CD4-positive, alpha-beta T cell treated with Interferon gamma for 1 hour (primary cell): ENCODE measurements around the gene SSC5D.
"Not testable (repeated sequence)": the region's sequence is repeated elsewhere in the genome, so short reads cannot be mapped to it uniquely, and the experiment has no call there.

Source experiments
- DNase-seq: peaks from one replicate; pipeline ENCODE4 v3.0.0-alpha.2; 2020

SSC5D gene

DNA sequence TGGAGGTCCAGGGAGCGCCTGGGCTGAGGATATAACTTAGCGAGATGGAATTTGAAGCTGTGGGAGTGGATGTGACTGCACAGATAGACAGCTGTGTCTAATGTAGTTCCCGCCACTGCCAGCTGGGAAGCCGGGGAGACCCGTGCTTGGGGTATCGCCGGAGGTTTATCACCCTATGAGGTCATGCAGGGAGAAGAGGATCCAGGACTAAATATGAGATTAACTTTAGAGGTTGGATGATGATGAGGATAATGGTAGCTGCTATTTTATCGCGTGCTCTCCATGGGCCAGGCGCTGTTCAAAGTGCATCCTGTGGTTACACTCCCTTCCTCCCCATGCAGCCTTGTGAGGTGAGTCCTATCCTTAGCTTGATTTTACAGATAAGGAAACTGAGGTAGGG is 19.9 kb downstream of the SSC5D start:
- DNase-seq = no peak

DNA sequence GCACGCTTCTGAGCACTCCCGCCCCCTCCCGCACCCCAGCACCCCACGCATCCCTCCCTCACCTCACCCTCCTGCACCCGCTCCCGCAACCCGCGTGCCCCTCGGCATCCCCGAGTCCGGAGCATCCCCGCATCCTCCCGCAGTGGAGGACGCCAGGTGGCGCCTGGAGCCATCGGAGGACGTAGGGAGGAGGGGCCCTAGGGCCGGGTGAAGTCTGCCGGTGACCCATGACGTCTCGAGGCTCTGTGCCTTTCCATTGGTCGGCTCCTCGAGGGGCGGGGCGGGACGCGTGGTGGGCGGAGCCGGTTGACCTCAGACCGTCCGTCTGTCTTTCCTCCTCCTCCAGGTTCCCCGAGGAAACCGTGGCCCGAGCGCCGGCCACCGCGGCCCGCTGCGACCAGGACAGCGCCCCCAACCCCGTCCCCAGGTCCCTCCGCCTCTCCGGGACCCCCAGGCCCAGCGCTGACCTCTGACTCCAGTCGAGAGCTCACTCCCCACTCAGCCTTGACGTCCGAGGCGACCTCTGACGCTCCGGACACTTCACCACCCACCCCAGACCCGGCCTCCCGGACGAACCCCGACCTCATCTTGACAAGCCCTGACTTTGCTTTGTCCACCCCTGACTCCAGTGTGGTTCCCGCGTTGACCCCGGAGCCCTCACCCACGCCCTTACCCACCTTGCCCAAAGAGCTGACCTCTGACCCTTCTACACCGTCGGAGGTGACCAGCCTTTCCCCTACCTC is 28.8 kb downstream of the SSC5D start:
- DNase-seq = peak; percentile 91

DNA sequence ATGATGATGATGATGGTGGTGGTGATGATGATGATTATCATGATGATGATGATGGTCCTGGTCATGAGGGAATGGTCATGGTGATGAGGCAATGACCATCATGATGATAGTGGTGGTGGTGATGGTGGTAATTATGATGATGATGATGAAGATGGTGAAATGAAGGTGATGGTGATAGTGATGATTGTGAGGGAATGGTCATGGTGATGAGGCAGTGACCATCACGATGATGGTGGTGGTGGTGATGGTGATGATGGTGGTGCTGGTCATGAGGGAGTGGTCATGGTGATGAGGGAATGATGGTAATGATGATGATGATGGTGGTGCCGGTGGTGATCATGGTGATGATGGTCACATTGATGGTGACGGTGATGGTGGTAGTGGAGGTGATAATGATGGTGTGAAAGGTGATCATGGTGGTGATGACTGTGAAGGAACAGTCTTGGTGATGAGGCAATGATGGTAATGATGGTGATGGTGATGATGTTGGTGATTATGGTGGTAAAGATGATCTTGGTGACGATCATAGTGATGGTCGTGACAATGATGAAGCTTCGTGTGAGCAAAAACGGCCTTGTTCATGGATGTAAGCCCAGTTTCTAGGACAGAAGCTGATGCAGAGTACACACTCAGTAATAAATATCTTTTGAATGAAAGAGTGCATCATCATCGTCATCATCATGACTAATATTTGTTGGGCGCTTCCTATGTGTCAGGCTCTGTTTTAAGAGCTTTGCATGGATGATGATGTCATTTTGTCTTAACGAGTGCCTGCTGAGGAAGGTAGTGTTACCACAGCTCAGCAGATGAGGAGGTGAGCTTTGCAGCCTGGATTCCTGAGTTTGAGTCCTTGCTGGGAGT is 31.4 kb downstream of the SSC5D start:
- DNase-seq = no peak

GRCh38 chr19:55520691-55521292 is 32.6 kb downstream of the SSC5D start:
- DNase-seq = no peak

DNA sequence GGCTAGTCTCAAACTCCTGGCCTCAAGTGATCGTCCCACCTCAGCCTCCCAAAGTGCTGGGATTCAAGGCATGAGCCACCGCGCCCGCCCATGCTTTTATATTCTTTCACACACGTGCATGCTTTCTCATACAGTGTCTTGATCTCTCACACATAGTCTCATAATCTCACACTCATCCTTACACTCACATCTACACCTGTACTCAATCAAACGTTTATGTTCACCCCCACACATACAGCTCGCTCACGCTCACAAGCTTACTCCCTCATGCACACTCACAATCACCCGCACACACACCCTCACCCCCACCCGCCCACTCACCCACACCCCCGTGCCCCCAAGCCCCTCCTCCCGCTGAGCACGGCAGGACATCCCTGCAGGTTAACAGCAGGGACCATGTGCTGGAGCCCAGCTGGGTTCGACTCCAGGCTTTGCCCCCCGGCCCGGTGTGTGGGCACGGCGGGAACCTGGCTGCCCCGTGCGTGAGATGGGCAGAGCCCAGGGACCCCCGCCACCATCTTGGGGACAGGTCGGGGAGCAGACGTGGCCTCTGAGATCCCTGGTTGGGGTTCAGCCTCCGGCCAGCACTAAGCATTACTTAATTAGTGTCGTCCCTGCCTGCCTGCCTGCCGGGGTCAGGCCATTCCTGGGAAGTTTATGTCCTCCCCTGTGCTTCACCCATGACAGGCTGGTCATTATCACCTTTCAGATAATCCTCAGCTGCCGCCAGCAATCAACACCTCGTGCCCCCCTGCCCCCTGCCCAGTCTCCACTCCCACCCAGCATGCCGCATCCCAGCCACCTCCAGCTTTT is 37.3 kb downstream of the SSC5D start:
- no peak for DNase-seq

DNA sequence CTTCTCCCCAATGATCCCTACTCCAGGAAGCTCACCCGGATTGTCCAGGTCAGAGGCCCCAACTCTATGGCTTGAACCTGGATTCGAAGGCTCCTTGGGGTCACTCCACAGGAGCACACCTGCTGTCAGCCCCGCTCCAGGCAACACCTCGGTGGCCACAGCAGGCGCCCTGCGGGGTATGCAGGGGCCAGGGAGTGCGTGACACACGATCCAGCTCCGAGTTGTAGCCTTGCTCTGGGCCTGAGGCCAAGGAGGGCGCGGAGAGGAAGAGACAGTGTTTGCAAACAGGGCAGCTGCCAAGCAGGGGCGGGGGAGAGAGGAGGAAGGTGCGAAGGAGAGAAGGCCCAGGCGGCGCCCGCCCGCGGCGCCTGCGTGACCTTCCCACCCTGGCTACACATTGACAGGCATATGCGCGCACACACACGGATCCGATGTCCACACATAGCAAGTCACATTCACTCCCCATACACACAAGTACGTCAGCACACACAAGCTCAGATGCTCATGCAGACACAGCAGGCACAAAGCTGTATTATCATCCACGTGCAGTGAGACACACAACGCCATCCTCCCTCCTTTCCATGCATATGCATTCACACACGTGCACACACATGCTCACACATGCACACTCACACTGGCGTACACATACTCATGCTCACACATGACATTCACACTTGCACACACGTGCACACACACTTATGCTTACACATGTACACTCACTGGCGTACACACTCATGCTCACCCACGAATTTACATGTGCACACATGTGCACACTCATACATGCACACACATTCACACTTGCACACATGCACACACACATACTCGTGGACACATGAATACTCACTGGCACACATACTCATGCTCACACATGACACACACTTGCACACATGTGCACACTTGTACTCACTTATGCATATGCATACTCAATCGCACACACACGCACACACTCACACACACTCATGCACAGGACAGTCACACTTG is 38.3 kb downstream of the SSC5D start:
- DNase-seq = no peak

DNA sequence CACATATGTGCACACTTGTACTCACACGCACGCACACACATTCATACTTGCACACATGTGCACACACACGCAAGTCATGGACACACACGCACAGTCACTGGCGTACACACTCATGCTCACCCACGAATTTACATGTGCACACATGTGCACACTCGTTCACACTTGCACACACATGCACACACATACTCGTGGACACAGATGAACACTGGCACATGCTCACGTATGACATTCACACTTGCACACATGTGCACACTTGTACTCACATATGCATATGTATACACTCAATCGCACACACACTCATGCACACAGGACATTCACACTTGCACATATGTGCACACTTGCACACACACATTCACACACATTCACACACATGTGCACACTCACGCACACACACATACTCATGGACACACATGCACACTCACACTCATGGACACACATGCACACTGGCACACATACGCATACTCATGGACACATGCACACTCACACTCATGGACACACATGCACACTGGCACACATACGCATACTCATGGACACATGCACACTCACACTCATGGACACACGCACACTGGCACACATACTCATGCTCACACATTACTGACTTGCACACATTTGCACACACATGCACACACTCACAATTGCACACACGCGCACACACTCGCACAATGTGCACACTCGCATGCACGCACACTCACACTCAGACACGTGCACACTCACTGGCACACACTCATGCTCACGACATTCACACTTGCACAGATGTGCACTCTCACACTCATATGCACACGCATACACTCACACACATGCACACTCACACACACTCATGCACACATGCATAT is 39.2 kb downstream of the SSC5D start:
- no peak for DNase-seq

DNA sequence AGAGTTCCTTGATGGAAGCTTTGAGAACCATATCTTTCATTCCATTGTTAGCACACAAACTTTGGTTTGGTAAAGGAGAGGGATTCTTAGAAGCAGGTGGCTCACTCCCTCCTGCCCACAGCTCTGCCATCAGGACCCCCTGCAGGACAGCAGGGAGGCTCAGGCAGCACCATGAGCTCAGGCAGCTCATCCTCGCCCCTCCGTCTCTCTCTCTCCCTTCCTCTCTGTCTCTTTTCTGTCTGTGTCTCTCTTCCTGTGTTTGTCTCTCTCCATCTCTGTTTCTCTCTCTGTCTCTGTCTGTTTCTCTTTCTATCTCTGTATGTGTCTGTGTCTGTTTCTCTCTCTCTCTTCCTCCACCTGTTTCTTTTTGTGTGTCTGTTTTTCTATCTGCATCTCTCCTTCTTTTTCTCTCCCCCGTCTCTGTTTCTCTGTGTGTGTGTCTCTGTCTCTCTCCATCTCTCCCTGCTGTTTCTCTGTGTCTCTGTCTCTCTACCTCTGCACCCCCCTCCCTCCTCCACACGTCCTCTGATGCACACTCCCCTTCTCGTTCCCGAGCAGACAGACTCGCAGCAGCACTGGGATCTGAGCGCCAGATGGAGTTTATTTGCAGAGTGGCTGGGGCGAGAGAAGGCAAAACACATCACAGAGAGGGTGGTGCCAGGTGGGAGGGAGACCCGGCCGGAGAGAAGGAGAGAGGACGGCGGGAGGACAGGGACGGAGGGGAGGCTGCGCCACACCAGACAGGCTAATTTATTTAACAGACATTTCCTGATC is 40.0 kb downstream of the SSC5D start:
- DNase-seq = no peak

GRCh38 chr19:55529636-55530234 is 41.5 kb downstream of the SSC5D start:
- DNase-seq = no peak

DNA sequence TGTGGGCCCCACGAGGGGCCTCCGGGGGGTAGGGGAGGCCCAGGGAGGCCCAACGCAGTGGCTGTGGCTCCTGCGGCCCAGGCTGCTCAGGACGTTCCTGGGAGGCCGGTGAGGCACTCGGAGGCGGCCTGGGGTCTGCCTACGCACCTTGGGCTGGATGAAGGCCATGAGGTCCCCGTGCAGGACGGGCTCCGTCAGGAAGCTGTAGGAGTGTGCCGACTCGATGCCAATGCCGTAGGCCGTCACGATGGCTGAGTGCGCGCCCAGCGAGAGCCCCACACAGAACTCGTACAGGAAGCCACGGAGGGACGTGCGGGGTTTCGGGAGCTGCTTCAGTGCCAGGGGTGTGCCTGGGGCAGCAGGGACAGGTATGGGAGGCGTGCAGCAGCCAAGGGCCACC is 42.8 kb downstream of the SSC5D start:
- no peak for DNase-seq

DNA sequence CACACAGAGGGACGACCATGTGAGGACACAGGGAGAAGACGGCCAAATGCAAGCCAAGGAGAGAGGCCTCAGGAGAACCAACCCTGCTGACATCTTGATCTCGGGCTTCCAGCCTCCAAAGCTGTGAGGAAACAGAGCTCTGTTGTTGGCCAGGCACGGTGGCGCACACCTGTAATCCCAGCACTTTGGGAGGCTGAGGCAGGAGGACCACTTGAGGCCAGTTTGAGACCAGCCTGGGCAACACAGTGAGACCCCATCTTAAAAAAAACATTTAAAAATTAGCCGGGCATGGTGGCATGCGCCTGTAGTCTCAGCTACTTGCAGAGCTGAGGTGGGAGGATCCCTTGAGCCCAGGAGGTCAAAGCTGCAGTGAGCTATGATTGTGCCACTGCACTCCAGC is 46.0 kb downstream of the SSC5D start:
- DNase-seq = not testable (repeated sequence)

GRCh38 chr19:55535173-55535964 is 47.1 kb downstream of the SSC5D start:
- DNase-seq = no peak

DNA sequence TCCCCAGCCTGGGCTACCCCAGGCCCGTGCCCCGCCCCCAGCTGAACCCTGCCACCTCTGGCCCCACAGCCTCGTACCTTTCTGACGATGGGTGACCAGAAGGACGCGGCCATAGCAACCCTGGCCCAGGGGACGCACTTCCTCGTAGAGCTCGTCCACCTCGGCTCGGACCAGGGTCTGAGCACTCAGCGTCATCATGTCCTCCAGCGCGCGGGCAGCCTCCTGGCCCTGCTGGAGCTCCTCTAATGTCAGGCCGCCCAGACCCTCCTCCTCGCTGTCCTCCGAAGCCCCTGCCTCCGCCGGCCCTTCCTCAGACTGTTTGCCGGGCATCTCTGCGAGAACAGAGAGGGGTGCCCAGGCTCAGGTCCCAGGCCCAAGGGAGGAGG is 47.7 kb downstream of the SSC5D start:
- no peak for DNase-seq

DNA sequence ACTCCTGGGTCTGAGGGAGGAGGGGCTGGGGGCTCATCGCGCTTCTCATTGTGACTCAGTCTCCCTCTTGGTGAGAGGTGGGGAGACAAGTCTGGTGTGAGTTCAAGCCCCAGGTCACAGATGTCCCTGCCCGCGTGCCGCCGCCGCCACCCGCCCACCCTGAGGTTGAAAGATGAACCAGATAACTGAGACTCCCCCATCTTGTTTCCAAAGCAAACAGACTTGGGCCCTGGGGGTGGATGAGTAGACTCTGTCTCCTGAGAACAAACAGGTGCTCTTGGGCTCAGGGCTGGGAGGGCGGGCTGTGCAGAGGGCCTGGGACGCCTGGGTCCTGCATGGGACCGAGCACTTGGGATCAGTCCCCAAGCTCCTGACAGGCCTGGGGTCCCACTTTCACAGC is 48.1 kb downstream of the SSC5D start:
- no peak for DNase-seq

GRCh38 chr19:55536951-55537740 is 48.9 kb downstream of the SSC5D start, which contains the start of gene SBK2:
SBK2 (minus strand) TSS chr19:55537133; CDS start chr19:55536294, 839 bp downstream.
- DNase-seq = no peak

- DNase-seq = no peak
Measured at GRCh38 chr19:55537741-55538111, 49.5 kb downstream of the SSC5D start.

DNA sequence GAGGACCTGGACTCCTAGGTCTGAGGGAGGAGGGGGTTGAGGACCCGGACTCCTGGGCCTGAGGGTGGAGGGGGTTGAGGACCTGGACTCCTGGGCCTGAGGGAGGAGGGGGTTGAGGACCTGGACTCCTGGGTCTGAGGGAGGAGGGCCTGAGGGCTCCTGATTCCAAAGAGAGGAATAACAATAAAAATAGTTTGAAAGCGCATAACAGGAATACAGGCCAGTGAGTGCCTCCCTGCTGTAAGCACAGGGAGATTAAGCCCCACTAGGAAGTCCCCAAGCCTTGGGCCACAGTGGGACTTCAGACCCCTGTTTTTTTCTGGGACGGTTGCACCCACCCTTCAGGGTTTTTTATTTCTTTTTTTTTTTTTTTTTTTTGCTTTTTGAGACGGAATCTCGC is 49.9 kb downstream of the SSC5D start:
- DNase-seq = no peak
